ENCODE measurements around the gene ADAM10.

Gene ADAM10

DNA sequence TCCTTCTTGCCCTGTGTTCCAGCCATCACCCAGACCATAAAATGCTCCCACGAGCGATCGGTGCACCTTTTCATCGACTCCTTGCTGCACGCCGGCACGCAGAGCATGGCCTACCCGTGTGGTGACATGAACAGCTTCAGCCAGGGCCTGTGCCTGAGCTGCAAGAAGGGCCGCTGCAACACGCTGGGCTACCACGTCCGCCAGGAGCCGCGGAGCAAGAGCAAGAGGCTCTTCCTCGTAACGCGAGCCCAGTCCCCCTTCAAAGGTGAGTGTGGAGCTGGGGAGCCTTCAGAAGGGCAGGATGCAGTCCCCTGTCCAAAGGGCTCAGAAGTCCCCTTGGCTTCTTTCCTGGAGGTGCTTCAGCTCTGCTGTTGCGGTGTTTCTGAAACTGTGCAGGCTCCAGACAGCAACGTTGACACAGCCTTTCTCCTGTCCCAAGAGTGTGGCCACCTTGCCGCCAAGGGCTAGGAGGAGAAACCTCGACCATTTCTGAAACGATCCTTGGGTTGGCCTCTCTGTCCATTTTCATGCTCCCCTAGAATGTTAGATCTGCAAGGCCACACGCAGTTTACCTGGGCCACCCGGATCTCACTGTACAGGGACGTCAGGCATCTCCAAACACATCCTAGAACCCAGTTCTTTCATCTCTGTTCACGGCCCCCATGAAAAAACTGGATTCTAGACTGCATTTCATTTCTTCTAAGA, 201.0 kb downstream of the ADAM10 start:
- DNase-seq: no peak

DNA sequence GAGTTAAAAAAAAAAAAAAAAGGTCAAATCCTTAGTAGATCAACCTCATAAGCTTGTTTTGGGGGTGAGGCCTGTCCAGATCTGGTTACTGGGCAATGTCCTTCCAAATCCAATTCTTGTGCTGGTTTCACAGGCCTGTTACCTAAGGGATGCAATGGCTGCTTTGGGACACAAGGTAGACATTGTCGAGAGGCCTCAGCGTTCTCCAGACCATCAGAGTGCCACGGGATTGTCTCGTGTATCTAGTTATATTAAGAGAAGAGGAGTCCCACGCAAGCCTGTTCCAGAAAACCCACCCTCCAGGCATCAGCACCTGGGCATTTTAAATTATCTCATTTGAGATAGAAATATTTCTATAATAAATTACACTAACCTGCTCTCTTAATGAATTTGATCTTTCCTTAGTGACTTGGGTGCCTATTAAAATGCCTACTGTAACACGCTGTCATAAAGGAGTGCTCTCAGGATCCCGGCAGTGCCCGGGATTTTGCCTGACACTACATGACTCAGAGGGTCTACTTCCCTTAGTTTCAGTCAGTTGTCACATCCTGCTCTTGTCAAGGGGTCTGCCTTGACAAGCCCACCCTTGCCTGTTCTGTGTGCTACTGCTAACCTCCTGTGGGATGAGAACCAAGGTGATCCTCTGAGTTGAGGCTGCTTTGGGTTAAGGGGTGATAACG, 201.7 kb downstream of the ADAM10 start:
- no peak for DNase-seq

DNA sequence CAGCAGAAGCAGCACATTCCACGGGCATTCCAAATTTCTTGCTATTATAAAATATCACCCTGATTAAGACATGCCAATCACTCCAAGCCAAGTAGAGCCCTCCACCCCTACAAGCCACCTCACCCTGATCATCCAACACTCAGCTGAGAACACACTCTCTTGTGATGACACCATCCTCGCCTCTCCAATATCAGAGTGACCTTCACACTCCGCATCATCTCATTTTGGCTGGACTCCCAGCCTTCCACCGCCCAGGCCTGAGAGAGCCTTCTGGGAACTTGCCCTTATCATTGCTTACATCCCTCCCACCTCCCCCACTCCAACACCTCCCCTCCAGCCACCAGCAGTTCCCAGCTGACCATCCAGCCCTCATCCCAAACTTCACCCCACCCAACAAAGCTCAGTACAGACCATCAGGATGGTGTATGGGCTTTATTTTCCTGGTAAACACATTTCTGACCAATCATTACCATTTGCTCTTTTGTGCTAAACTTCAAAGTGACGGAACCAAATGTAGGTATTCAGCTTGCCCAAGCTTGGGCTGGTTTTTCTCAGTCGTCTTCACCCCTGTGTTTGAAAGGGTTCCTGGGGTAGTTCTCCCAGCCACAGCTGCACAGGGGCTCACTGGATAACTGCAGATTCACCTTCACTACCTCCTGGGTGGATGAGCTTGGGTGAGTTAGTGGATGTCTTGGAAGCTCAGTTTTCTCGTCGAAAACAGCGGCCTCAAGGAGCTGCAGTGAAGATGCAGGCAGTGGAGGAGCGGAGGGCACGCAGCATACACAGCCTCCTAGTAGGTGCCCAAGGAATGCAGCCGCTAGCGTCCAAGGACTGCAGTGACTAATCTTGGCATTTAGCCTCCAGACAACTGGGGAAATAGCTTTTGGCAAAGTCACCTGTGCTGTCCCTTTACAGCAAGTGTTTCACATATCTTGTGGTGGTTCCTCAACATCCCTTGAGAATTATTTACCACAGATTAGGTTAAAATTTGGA, 202.6 kb downstream of the ADAM10 start:
- DNase-seq: peak; percentile 3

DNA sequence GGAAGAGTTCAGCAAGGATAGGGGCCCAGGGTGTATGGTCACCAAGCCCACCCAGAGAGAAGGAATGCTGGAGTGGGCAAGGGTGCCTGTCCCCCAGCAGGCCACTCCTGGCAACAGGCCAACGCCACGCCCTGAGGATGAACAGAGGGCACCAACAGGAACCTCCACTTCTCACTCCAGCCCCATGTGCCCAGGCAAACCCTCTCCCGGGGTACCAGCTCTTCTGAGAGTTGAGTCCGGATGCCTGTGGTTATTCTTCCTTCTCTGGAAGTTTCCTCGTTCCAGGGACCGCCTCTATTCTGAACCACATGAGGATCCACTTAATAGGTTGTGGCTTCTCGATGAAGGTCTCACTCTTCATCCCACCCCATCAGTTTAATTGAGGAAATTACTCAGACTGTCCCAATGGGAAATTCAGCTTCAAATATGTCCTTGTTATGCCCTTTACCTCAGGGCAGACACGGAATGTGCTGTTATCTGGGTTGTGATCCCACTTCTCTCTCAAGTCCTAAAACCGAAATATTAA, 203.4 kb downstream of the ADAM10 start:
- DNase-seq: no peak

DNA sequence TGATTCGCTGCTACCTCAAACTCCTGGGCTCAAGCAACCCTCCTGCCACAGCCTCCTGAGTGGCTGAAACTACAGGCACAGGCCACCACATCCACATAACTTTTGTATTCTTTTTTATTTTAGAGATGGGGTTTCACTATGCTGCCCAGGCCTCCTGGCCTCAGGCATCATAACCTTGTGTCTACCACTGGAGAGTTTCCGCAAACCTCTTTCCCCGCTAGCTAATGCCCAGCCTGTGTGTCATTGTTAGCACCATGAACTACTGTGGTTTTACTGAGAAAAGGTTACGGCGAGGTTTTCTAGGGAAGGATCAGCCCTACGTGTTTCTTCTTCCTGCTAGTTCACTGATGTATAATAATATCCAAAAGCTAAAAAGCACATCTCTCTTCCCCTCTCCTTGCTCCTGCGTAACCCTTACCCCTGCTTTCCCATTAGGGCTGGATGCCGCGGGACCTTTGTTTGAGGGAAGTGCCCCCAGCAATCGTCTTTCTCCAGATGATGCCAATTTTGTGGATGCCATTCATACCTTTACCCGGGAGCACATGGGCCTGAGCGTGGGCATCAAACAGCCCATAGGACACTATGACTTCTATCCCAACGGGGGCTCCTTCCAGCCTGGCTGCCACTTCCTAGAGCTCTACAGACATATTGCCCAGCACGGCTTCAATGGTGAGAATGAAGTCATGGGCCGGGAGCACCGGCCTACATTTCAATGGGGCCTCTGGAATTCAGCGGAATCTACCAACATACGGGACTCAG, 204.0 kb downstream of the ADAM10 start:
- DNase-seq: no peak

DNA sequence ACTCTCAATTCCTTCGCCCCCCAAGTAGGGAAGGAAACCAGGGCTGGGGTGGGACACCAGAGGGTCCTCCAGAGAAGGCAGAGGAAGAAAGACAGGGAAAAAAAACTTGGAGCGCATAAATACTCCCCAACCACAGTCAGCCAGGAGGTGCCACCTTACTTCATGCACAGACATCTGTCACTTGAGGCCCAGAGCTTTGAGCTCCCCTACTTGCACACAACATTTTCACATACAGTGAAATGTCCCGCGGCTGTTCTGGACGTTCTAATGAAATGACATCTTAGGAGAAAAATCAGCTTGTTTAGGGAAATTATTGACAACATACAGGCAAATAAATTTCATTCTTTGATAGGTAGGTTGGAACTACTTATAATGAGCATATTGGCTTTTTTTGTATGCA, 204.8 kb downstream of the ADAM10 start:
- DNase-seq: no peak

DNA sequence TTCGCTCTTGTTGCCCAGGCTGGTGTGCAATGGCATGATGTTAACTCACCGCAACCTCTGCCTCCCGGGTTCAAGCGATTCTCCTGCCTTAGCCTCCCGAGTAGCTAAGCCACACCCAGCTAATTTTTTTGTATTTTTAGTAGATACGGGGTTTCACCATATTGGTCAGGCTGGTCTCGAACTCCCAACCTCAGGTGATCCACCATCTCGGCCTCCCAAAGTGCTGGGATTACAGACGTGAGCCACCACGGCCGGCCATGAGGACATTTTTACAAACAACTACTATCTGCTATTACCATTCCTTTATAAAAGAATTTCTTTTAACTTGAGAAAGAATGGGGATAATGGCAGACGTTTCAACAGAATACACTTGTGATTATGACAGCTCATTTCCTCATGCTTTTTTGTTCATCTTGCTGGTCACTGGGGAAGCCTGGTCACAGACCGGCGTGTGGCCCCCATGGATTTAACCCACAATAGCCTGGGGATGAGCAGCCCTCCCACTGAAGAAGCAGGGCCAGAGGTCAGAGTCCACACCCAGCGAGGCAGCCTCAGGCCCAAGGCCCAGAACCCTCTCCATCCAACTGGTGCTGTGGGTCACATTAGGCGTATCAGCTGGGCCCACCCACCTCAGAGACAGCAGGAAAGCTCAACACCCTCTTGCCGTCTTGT, 205.7 kb downstream of the ADAM10 start:
- DNase-seq: no peak

DNA sequence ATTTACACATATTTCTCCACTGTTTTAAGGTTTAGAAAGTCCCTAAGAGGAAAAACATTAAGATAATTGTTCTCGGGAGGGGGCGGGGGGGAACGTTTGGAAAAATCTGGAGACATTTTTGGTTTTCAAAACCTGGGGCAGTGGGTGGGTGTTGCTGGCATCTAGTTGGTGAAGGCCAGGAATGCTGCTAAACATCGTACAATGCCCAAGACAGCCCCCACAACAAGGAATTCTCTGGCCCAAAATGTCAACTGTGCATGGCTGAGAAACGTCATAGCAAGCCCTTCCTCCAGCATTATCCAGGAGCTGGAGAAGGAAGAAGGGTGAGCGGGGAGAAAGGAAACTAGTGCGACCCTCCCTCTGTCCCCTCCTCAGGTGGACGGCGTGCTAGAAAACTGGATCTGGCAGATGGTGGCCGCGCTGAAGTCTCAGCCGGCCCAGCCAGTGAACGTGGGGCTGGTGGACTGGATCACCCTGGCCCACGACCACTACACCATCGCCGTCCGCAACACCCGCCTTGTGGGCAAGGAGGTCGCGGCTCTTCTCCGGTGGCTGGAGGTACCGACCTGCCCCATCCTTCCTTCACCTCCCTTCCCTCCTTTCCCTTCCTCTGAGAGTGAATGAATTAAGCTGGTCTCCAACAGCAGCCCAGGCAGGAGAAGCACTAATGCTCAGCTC, 208.0 kb downstream of the ADAM10 start:
- no peak for DNase-seq

DNA sequence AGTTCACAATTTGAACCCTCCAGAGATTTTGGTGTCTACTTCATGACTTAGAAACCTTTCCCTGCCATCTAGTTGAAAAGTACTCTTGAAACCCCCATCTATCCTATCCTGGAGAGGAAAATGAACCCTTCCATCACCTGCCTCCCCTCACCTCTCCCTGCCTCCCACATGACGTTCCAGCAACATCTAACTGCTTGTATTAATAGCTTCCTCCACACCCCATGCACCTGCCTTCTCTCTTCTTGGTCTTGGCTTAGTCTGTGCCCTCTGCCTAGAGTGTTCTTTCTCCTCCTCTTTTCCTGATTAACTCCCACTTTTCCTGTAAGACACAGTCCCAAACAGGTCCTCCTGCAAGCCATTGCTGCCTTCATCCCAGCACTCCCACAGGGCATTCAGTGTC, 210.0 kb downstream of the ADAM10 start:
- no peak for DNase-seq

DNA sequence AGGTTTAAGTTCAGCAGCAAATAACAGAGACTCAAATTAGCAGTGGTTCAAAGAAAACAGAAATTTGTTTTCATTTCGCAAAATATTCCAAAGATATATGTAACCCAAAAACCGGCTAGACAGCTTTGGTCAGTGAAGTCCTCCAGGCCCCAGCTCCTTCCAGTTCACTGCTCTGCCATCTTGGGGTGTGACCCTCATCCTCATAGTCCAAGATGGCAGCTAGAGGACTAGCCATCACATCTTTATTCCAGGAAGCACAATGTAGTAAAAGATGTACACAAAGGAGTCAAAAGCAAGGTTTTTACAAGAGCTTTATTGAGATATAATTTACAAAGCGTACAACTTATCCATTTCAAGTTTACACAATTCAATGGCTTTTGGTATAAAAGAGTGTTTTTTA, 210.6 kb downstream of the ADAM10 start:
- DNase-seq: no peak

All from NCI-H2029 (cell line).